AG04449 (cell line): Measurements from ENCODE around the gene GPRIN1.

ENCODE experiments used
- CTCF ChIA-PET: fragments of 350-600 bp; formaldehyde crosslinking; extraction: SDS; loops from one replicate; lab custom pipeline; 2021; ENCODE audit warnings: antibody characterized with exemption; lab: Yijun Ruan, JAX
- POLR2A ChIA-PET: fragments of 400-600, 350-600 bp; formaldehyde crosslinking; extraction: SDS; loops from one replicate; lab custom pipeline; 2020; ENCODE audit warnings: antibody characterized with exemption, inconsistent platforms; lab: Yijun Ruan, JAX
- DNase-seq: peaks from one replicate; pipeline ENCODE4 v3.0.0-alpha.2; 2010; ENCODE audit warnings: low read depth, low spot score
- H3K4me3 ChIP-seq: 2 replicates; pipeline ENCODE4 v1.5.1; 2011; ENCODE audit warnings: low read depth, mild to moderate bottlenecking, control low read depth, low read length
- CTCF ChIP-seq: IDR thresholded peaks from one replicate; pipeline ENCODE4 v1.5.1; 2011; ENCODE audit warnings: mild to moderate bottlenecking, moderate library complexity, low read length, control low read depth, inconsistent platforms; ENCODE audit not compliant: insufficient read depth; ENCODE audit errors: missing control alignments

GPRIN1 gene

GRCh38 chr5:176609724-176610434 is at the start of gene GPRIN1:
Gene GPRIN1, minus strand, starts transcription at chr5:176610156. Its CDS starts 10,322 bp downstream, at chr5:176599834.
- peak; percentile 36 for TF ChIP-seq CTCF
- CTCF ChIA-PET: interaction anchor here (2.3 kb wide), 1 partner anchor 67 kb away, joined by 8 read pairs; no protein-coding TSS in a partner anchor
- H3K4me3 ChIP-seq: peak within 1 kb of the TSS; percentile 64
- POLR2A ChIA-PET: no interaction called here
- no peak for DNase-seq

- TF ChIP-seq CTCF: no peak
- POLR2A ChIA-PET: no interaction called here
- no peak overlapping the region for H3K4me3 ChIP-seq
- no peak for DNase-seq
- CTCF ChIA-PET: interaction anchor here (0.6 to 7.4 kb wide), 28 partner anchors 10 to 453 kb away, joined by 3 to 207 read pairs (median 6); partner anchors contain the start of genes FGFR4, HK3 and TSPAN17
Measured at GRCh38 chr5:176659512-176659839, 49.5 kb upstream of the GPRIN1 start.

GRCh38 chr5:176658817-176659511 is 49.0 kb upstream of the GPRIN1 start:
- H3K4me3 ChIP-seq: no peak overlapping the region
- no peak for TF ChIP-seq CTCF
- POLR2A ChIA-PET: no interaction called here
- no peak for DNase-seq
- CTCF ChIA-PET: interaction anchor here (0.6 to 7.4 kb wide), 36 partner anchors 11 to 453 kb away, joined by 3 to 207 read pairs (median 5); partner anchors contain the start of genes EIF4E1B, FGFR4, HK3 and SNCB

GRCh38 chr5:176658007-176658599 is 48.1 kb upstream of the GPRIN1 start:
- no peak overlapping the region for H3K4me3 ChIP-seq
- TF ChIP-seq CTCF: peak; percentile 94
- no peak for DNase-seq
- POLR2A ChIA-PET: interaction anchor here (1.3 kb wide), 1 partner anchor 11 kb away, joined by 5 read pairs; the partner anchor contains the start of gene TSPAN17
- CTCF ChIA-PET: interaction anchor here (0.6 to 7.4 kb wide), 29 partner anchors 12 to 454 kb away, joined by 3 to 207 read pairs (median 3); partner anchors contain the start of genes EIF4E1B, HK3, SNCB and TSPAN17

GRCh38 chr5:176656467-176656990 is 46.6 kb upstream of the GPRIN1 start:
- ChIA-PET CTCF (interaction anchor here (0.8 to 7.4 kb wide), 6 partner anchors 9 to 456 kb away, joined by 3 to 207 read pairs (median 4); partner anchors contain the start of gene TSPAN17), POLR2A (no interaction called here)
- H3K4me3 ChIP-seq: no peak overlapping the region
- DNase-seq: no peak
- TF ChIP-seq CTCF: no peak
